Left ventricle myocardium inferior (tissue), 1 donor: ENCODE measurements around the gene RNF182. TPM values are rescaled to one million over a fixed set of nuclear protein-coding genes. Genes with fewer than 3 reads are reported as not detected.

Experiments used
- DNase-seq: peaks from one replicate; pipeline ENCODE4 v3.0.0-alpha.2; 2020
- H3K27ac ChIP-seq: fragments of 200-600 bp; replicated peaks from 2 replicates; pipeline ENCODE4 v1.8.0; 2021
- H3K27me3 ChIP-seq: fragments of 200-600 bp; 2 replicates; pipeline ENCODE4 v1.8.0; 2021; ENCODE audit warnings: low read depth
- H3K36me3 ChIP-seq: fragments of 200-600 bp; 2 replicates; pipeline ENCODE4 v1.8.0; 2021
- H3K4me1 ChIP-seq: fragments of 200-600 bp; 2 replicates; pipeline ENCODE4 v1.8.0; 2021
- H3K4me3 ChIP-seq: fragments of 200-600 bp; 2 replicates; pipeline ENCODE4 v1.8.0; 2021; ENCODE audit warnings: mild to moderate bottlenecking, moderate library complexity
- H3K9me3 ChIP-seq: fragments of 200-600 bp; replicated peaks from 2 replicates; pipeline ENCODE4 v1.8.0; 2021
- intact Hi-C: fragments of 100-400 bp; cut with micrococcal nuclease; formaldehyde crosslinking; loops from one replicate; pipeline ENCODE4 v1.11.0; 2022
- total RNA-seq: library from RNA; stranded (reverse); fragmentation: NEBNext Ultra II Directional; extraction: Animal tissue kit (Norgen Biotek cat#: 25700); gene quantifications from one replicate; pipeline ENCODE4 v1.2.1, GENCODE V29; 2021
- TF ChIP-seq, protein P1 (sequence below): fragments of 200-600 bp; IDR thresholded peaks from 2 replicates; pipeline ENCODE4 v1.8.0; 2021; ENCODE audit warnings: antibody characterized with exemption, mild to moderate bottlenecking, borderline replicate concordance
- donor health status: DM: no; HTN: yes; CAD: no; lungs with severe emphysema.

The RNF182 gene
- total RNA-seq, 1 donor from 2014 or later, result not detected

- H3K27me3 ChIP-seq, result peaks cover 73% of the 10 kb centered on the region
- intact Hi-C loops, result loop anchor here (10.0 kb wide), 1 partner anchor 148 kb away; no protein-coding TSS in a partner anchor
Measured at GRCh38 chr6:13917141-13917540, 7.6 kb upstream of the RNF182 start.

GRCh38 chr6:13918686-13919250 lies 6.0 kb upstream of the RNF182 start:
- no peak for DNase-seq
- Histone ChIP-seq H3K27me3 (peaks cover 73% of the 10 kb centered on the region), H3K9me3 (no peaks in the 10 kb centered on the region), H3K4me1 (no peaks in the 10 kb centered on the region), H3K4me3 (no peak overlapping the region), H3K27ac (no peak overlapping the region), H3K36me3 (no peaks in the 10 kb centered on the region)
- TF ChIP-seq, protein P1, sequence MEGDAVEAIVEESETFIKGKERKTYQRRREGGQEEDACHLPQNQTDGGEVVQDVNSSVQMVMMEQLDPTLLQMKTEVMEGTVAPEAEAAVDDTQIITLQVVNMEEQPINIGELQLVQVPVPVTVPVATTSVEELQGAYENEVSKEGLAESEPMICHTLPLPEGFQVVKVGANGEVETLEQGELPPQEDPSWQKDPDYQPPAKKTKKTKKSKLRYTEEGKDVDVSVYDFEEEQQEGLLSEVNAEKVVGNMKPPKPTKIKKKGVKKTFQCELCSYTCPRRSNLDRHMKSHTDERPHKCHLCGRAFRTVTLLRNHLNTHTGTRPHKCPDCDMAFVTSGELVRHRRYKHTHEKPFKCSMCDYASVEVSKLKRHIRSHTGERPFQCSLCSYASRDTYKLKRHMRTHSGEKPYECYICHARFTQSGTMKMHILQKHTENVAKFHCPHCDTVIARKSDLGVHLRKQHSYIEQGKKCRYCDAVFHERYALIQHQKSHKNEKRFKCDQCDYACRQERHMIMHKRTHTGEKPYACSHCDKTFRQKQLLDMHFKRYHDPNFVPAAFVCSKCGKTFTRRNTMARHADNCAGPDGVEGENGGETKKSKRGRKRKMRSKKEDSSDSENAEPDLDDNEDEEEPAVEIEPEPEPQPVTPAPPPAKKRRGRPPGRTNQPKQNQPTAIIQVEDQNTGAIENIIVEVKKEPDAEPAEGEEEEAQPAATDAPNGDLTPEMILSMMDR, result no peak
- intact Hi-C loops, result loop anchor here (10.0 kb wide), 1 partner anchor 146 kb away; no protein-coding TSS in a partner anchor

More at GRCh38 chr6:13917141-13917540, 7.6 kb upstream of the RNF182 start:
- Histone ChIP-seq H3K9me3 (no peaks in the 10 kb centered on the region), H3K36me3 (no peaks in the 10 kb centered on the region), H3K4me1 (no peaks in the 10 kb centered on the region), H3K27ac (no peak overlapping the region), H3K4me3 (no peak overlapping the region)
- TF ChIP-seq, protein P1, result no peak
- no peak for DNase-seq

- Histone ChIP-seq H3K4me1 (peaks cover 9% of the 10 kb centered on the region), H3K36me3 (no peaks in the 10 kb centered on the region), H3K4me3 (no peak overlapping the region), H3K9me3 (no peaks in the 10 kb centered on the region), H3K27me3 (peaks cover 73% of the 10 kb centered on the region), H3K27ac (no peak overlapping the region)
- intact Hi-C loops, result loop anchor here (10.0 kb wide), 1 partner anchor 145 kb away; no protein-coding TSS in a partner anchor
- TF ChIP-seq, protein P1, result no peak
- no peak for DNase-seq
Measured at GRCh38 chr6:13919861-13920260, 4.9 kb upstream of the RNF182 start.

GRCh38 chr6:13920552-13920951 lies 4.2 kb upstream of the RNF182 start:
- no peaks in the 10 kb centered on the region for H3K36me3 ChIP-seq
- intact Hi-C loops, result no loop called here
- no peak overlapping the region for H3K27ac ChIP-seq
- no peak overlapping the region for H3K4me3 ChIP-seq
- H3K27me3 ChIP-seq, result peaks cover 73% of the 10 kb centered on the region
- TF ChIP-seq, protein P1, result no peak
- H3K9me3 ChIP-seq, result no peaks in the 10 kb centered on the region
- H3K4me1 ChIP-seq, result peaks cover 16% of the 10 kb centered on the region
- no peak for DNase-seq

- intact Hi-C loops, result no loop called here
Measured at GRCh38 chr6:13922750-13923149, 2.0 kb upstream of the RNF182 start.

More at GRCh38 chr6:13922750-13923149, 2.0 kb upstream of the RNF182 start:
- Histone ChIP-seq H3K9me3 (no peaks in the 10 kb centered on the region), H3K27ac (no peak overlapping the region), H3K4me3 (no peak overlapping the region), H3K36me3 (no peaks in the 10 kb centered on the region), H3K4me1 (peaks cover 18% of the 10 kb centered on the region), H3K27me3 (peaks cover 85% of the 10 kb centered on the region)
- TF ChIP-seq, protein P1, result no peak
- no peak for DNase-seq
